Measurements from ENCODE around the gene TCP1. TPM values are rescaled to one million over a fixed set of nuclear protein-coding genes. Genes with fewer than 3 reads are reported as not detected.

The TCP1 gene
- total RNA-seq (2022; extraction: Qiagen RNA extraction; ENCODE audit: low read depth): 218 to 244 TPM (median 229 TPM) in 5 replicates

DNA sequence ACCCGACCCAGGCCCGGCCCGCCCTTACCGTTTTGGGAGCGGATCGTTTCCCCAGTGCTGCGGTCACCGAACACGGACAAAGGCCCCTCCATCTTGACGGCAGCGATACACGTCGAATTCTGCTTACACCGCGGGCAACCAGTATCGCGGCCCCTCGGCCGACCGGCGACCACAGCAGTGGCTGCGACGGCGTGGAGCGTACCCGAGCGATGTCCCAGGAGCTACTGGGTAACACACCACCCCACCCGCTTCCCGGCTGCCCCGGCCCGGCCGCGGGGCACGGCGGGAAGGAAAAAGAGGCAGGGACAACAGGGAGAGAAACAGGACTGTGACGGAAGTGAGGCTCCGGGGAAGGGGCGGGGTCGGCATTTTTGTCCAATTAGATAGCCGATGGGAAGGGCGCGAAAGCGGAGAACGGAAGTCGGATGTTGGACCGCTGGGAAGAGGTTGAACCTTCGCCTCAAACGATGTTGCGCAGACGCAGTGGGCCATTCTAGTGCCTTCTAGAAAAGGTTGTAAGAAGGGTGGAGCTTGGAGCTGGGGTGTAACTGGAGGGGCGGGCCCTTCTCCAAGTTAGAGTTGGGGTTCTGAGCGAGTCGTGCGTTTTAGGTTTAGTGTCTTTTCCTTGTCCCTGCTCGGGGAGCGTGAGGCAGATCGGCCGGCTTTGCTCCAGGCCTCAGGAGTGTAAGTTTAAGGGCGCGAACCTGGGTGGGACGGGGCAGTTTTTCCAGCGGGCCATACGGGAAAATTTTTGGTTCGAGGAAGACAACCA, at the start of gene TCP1:
TCP1 (minus strand) TSS at position 226 of the 772 bp plus-strand sequence; CDS start at position 92, 134 bp downstream.

DNA sequence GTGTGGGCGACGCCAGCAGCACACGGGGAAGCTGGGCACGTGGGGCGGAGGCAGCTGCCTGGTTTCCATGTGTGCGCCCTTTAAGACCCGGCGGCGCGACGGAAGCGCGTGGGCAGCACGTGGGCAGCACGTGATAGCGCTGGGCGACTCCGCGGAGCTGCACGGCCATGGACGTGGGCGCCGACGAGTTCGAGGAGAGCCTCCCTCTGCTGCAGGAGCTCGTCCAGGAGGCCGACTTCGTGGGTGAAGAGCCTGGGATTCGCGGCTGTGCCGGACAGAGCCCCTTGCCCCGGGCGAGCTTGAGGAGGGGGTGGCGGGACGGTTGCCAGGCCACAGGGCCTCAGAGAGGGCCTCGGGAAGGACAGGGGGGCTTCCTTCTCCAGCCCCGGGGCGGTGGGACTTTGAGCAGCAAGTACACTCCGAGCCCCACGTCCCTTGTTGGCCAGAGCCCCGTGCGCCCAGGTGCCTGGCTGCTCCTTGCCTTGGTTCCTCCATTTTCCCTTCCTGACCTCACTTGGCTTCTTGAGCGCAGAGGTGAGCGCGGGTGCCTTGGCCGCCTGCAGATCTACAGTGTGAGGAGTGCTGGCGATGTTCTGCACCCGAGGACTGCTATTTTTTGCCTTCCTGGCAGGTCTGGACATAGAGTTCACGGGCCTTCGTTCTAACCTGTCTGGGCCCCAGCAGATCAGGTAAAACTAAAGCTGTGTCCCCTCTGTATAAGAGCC, 10.9 kb upstream of the TCP1 start, which contains the start of gene PNLDC1:
PNLDC1 (plus strand) TSS at position 136 of the 725 bp plus-strand sequence; CDS start at position 168, 32 bp downstream.

DNA sequence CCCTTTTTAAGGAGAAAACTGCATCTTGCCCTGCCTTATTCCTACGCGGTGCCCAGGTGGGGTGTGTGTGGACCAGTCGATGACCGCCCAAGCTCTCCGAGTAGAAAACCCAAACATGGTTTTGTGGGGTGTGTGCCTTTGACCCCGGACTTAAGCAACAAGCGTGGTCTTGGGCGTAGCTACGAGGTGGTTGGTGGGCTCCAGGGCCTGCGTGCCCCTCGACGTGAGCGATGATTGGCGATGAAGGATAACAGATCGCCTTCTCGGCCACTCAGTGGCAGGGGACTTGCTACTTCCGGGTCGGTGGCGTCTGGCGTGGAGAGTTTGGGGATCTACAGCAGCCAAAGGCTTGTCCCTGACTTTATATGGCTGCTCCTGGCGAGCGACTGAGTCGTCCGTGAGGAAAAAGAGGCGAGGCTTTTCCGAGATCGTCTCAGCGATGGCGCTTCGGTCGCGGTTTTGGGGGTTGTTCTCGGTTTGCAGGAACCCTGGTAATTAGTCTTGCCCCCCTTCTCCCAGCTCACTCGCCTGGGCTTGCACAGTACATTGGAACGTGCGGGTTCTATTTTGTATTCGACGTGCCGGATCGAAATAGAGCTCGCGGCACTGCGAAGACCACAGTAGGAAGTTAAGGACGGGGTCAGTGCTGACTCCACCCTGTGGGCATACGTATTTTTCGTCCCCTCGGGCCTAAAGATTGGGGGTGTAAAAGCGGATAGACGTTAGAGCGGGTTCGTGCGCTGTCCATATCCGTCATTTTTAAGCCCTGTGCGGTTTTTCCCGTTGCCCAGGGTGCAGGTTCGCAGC, 950 bp upstream of the TCP1 start, which contains the start of gene MRPL18:
MRPL18 (plus strand) TSS at position 319 of the 807 bp plus-strand sequence; CDS start at position 440, 121 bp downstream.

DNA sequence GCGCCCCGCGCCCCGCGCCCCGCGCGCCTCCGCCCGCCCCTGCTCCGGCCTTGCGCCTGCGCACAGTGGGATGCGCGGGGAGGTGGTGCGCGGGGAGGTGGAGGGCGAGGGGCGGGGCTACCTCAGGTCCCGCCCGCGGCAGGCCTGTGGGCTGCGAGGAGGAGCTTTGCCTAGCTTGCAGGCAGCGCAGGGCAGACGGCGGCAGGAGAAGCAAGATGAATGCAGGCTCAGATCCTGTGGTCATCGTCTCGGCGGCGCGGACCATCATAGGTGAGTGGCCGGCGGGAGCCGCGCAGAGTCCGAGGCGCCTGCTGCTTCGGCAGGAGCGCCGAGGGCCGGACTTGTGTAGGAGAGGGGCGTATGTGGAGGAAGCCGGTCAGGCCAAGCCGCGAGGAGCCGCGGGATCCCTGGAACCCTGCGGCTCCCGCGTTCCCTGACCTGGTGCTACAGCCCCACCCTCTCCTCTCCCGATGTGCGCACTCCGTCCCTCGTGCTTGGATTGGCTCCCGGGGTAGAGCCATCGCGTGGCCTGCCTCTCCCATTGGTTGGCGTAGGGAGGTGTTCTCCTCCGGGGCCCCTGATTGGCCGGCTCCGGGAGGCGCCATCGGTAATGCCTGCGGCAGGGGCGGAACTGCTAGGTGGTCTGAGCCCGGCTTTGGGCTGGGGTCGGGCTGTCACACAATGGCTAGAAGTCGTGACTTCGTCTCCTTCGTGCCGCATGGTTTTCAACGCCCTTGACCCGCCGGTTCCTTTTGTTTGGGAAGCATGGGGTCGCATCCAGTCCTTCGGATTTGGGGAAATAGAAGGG, 27.3 kb downstream of the TCP1 start, which contains the start of gene ACAT2:
ACAT2 (plus strand) TSS at position 173 of the 808 bp plus-strand sequence; CDS start at position 216, 43 bp downstream.

Other genes starting within 250 kb of the TCP1 start
- gene SOD2, start 96.4 kb downstream of the TCP1 start, total RNA-seq (2022; extraction: Qiagen RNA extraction; ENCODE audit: low read depth): 164 to 199 TPM (median 171 TPM) in 5 replicates
- gene WTAP, start 62.1 kb downstream of the TCP1 start, total RNA-seq (2022; extraction: Qiagen RNA extraction; ENCODE audit: low read depth): 59.1 to 73.0 TPM (median 67.8 TPM) in 5 replicates
- 21.5 to 32.5 TPM (median 32.3 TPM) in 5 replicates for gene ACAT2, start 27.6 kb downstream of the TCP1 start, total RNA-seq (2022; extraction: Qiagen RNA extraction; ENCODE audit: low read depth)
- 77.8 to 104 TPM (median 93.1 TPM) in 5 replicates for gene MRPL18, start 865 bp upstream of the TCP1 start, total RNA-seq (2022; extraction: Qiagen RNA extraction; ENCODE audit: low read depth)
- 0.07 to 0.08 TPM in 2 of 5 replicates, not detected in the others for gene PNLDC1, start 10.7 kb upstream of the TCP1 start, total RNA-seq (2022; extraction: Qiagen RNA extraction; ENCODE audit: low read depth)
- not detected in 5 replicates for gene MAS1, start 101.4 kb upstream of the TCP1 start, total RNA-seq (2022; extraction: Qiagen RNA extraction; ENCODE audit: low read depth)
- gene IGF2R, start 179.5 kb upstream of the TCP1 start, total RNA-seq (2022; extraction: Qiagen RNA extraction; ENCODE audit: low read depth): 26.5 to 33.1 TPM (median 31.0 TPM) in 5 replicates